ENCODE results near the gene NBEA.

NBEA gene

GRCh38 chr13:35514061-35514477 is 572.0 kb downstream of the NBEA start:
- WGBS = 90% methylated on average over 7 of the region's 7 CpGs
- Histone ChIP-seq H2BK120ac (ENCODE audit: low read depth, low read length) (no peak overlapping the region), H3K27ac (ENCODE audit: low read length, poor library complexity, severe bottlenecking) (no peak overlapping the region), H2AFZ (ENCODE audit: low read depth, low read length) (no peak overlapping the region), H3K14ac (ENCODE audit: low read length in 2 of 2) (no peak overlapping the region), H3K9me3 (ENCODE audit: control insufficient read depth, low read length) (no peaks in the 10 kb centered on the region), H3K27me3 (ENCODE audit: control insufficient read depth in 1 of 2, insufficient read depth in 1 of 2, low read length in 2 of 2) (no peaks in the 10 kb centered on the region), H4K8ac (ENCODE audit: low read length) (no peak overlapping the region), H2BK5ac (ENCODE audit: low read depth, low read length, poor library complexity, severe bottlenecking) (no peak overlapping the region), H2BK12ac (ENCODE audit: low read length in 2 of 2) (no peak overlapping the region), H3K4me3 (ENCODE audit: insufficient read depth in 1 of 2, low read depth in 1 of 2, low read length in 2 of 2) (no peak overlapping the region), H3K4ac (ENCODE audit: low read depth in 1 of 2, low read length in 2 of 2) (no peak overlapping the region), H3K23ac (ENCODE audit: low read length in 2 of 2) (no peak overlapping the region), H3K4me1 (ENCODE audit: control insufficient read depth, insufficient read depth, low read depth, low read length) (no peaks in the 10 kb centered on the region), H2BK15ac (ENCODE audit: low read depth, poor library complexity, severe bottlenecking) (no peak overlapping the region), H3K4me2 (ENCODE audit: low read length, poor library complexity, severe bottlenecking) (no peak overlapping the region), H3K79me1 (replicated peaks; ENCODE audit: low read length, poor library complexity, severe bottlenecking) (peaks cover 4% of the 10 kb centered on the region), H2AK5ac (ENCODE audit: low read length, severe bottlenecking) (no peak overlapping the region), H3K9ac (ENCODE audit: low read length) (no peak overlapping the region), H4K91ac (ENCODE audit: low read length) (no peak overlapping the region), H3K36me3 (ENCODE audit: control insufficient read depth in 1 of 2, insufficient read depth in 2 of 2, low read depth in 1 of 2, low read length in 2 of 2) (no peaks in the 10 kb centered on the region), H3K18ac (ENCODE audit: low read depth in 1 of 2, low read length in 2 of 2) (no peak overlapping the region)
- DNase-seq = no peak

DNA sequence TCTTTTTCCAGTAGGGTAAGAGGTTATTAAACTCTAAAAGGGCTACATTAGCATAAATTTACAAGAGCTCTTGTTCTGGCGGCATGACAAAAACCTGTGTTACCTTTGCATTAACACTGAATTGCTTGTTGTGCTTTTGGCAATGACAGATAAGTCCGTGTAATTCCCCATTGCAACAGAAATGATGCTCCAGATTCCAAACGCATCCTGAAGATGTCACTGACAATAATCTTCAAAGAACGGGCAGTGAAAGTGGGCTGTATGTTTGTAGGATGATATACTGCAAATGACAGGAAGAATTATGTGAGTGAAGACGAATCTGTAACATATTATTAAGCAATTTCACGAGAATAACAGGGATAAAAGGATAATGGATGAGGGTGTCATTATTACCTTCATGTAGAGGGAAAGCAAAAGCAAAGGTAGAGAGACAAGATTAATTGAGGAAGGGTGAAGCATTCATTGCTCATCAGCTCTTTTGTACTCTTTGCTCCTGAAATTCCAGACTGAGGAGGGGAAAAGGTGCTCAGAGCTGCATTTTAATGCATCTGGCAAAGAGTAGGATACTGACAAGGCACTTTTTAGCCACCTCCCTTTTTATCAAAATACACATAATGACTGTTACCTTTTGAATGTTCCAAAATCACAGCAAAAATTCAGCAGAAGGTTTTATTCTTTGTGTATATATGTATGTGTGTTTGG is 572.9 kb downstream of the NBEA start:
- Histone ChIP-seq H4K91ac (ENCODE audit: low read length) (no peak overlapping the region), H3K27ac (ENCODE audit: low read length, poor library complexity, severe bottlenecking) (no peak overlapping the region), H2AK5ac (ENCODE audit: low read length, severe bottlenecking) (no peak overlapping the region), H2BK5ac (ENCODE audit: low read depth, low read length, poor library complexity, severe bottlenecking) (no peak overlapping the region), H3K4me2 (ENCODE audit: low read length, poor library complexity, severe bottlenecking) (no peak overlapping the region), H3K9ac (ENCODE audit: low read length) (no peak overlapping the region), H3K4ac (ENCODE audit: low read depth in 1 of 2, low read length in 2 of 2) (no peak overlapping the region), H2BK15ac (ENCODE audit: low read depth, poor library complexity, severe bottlenecking) (no peak overlapping the region), H3K4me3 (ENCODE audit: insufficient read depth in 1 of 2, low read depth in 1 of 2, low read length in 2 of 2) (no peak overlapping the region), H3K14ac (ENCODE audit: low read length in 2 of 2) (no peak overlapping the region), H4K8ac (ENCODE audit: low read length) (no peak overlapping the region), H3K36me3 (ENCODE audit: control insufficient read depth in 1 of 2, insufficient read depth in 2 of 2, low read depth in 1 of 2, low read length in 2 of 2) (no peaks in the 10 kb centered on the region), H2AFZ (ENCODE audit: low read depth, low read length) (no peak overlapping the region), H3K4me1 (ENCODE audit: control insufficient read depth, insufficient read depth, low read depth, low read length) (no peaks in the 10 kb centered on the region), H3K18ac (ENCODE audit: low read depth in 1 of 2, low read length in 2 of 2) (no peak overlapping the region), H3K9me3 (ENCODE audit: control insufficient read depth, low read length) (no peaks in the 10 kb centered on the region), H3K79me1 (replicated peaks; ENCODE audit: low read length, poor library complexity, severe bottlenecking) (peaks cover 2% of the 10 kb centered on the region), H3K27me3 (ENCODE audit: control insufficient read depth in 1 of 2, insufficient read depth in 1 of 2, low read length in 2 of 2) (no peaks in the 10 kb centered on the region), H2BK12ac (ENCODE audit: low read length in 2 of 2) (no peak overlapping the region), H2BK120ac (ENCODE audit: low read depth, low read length) (no peak overlapping the region), H3K23ac (ENCODE audit: low read length in 2 of 2) (no peak overlapping the region)
- WGBS = 60% methylated on average over 6 of the region's 6 CpGs
- no peak for DNase-seq

DNA sequence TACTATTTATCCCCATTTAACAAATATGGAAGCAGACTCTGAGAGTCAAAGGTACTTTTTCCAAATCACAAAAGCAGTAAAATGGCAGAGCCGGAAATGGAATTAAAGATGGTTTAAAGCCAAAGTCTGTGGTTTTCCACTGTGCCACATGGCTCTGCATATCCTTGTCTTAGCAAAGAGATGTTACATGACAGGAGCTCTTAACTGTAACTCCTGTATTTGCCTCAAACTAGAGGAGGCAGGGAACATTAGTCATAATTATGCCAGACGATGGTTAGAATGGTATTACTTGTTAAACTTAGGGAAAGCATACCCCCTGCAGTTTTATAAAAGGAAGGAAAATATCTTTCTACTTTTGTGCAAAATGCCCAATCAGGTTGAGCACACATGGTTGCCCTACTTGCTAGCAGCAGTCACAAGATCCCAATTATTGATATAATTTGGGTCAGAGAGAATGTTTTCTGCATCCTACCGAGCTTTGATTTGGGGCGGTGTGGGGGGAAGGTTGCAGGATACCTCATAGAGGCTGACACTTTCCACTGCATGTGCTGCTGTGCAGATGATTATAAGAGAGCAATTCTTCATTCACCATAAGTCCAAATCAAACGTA is 576.4 kb downstream of the NBEA start:
- WGBS = 92% methylated on average over 4 of the region's 5 CpGs

DNA sequence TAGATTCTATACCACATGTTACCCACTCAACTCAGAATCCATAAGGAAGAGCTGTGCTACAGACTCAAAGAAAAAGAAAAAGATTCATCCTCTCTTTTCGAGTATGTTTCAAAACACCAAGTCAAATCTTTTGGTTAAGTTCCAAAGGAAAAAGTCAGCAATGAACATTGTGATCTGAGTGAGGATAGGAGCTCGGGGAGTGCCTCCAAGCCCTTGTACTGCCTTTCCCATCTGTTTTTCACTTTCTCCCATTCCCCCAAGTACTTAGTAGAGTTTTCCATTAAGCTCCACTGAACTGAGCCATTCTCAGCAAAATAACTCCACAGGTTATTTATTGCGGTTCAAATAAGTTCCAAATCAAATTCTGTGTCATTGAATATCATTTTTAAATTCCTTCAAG is 582.1 kb downstream of the NBEA start:
- no peak overlapping the region for H2BK12ac ChIP-seq (ENCODE audit: low read length in 2 of 2)
- H3K4me1 ChIP-seq (ENCODE audit: control insufficient read depth, insufficient read depth, low read depth, low read length) = peaks cover 3% of the 10 kb centered on the region
- peaks cover 0 to 7% of the 10 kb centered on the region in 2 experiments for H3K36me3 ChIP-seq (ENCODE audit: control insufficient read depth in 1 of 2, insufficient read depth in 2 of 2, low read depth in 1 of 2, low read length in 2 of 2)
- H3K79me1 ChIP-seq (replicated peaks; ENCODE audit: low read length, poor library complexity, severe bottlenecking) = no peaks in the 10 kb centered on the region
- no peak overlapping the region for H3K4ac ChIP-seq (ENCODE audit: low read depth in 1 of 2, low read length in 2 of 2)
- no peak overlapping the region for H2BK120ac ChIP-seq (ENCODE audit: low read depth, low read length)
- H4K91ac ChIP-seq (ENCODE audit: low read length) = no peak overlapping the region
- no peak overlapping the region for H2BK15ac ChIP-seq (ENCODE audit: low read depth, poor library complexity, severe bottlenecking)
- H2BK5ac ChIP-seq (ENCODE audit: low read depth, low read length, poor library complexity, severe bottlenecking) = no peak overlapping the region
- WGBS = 64% methylated on average over 2 of the region's 3 CpGs
- H3K9me3 ChIP-seq (ENCODE audit: control insufficient read depth, low read length) = no peaks in the 10 kb centered on the region
- no peak for DNase-seq
- H3K9ac ChIP-seq (ENCODE audit: low read length) = no peak overlapping the region
- no peak overlapping the region for H2AFZ ChIP-seq (ENCODE audit: low read depth, low read length)
- no peak overlapping the region for H3K18ac ChIP-seq (ENCODE audit: low read depth in 1 of 2, low read length in 2 of 2)
- H4K8ac ChIP-seq (ENCODE audit: low read length) = no peak overlapping the region
- H3K27me3 ChIP-seq (ENCODE audit: control insufficient read depth in 1 of 2, insufficient read depth in 1 of 2, low read length in 2 of 2) = no peaks in the 10 kb centered on the region
- H3K14ac ChIP-seq (ENCODE audit: low read length in 2 of 2) = no peak overlapping the region
- H3K23ac ChIP-seq (ENCODE audit: low read length in 2 of 2) = no peak overlapping the region
- no peak overlapping the region for H2AK5ac ChIP-seq (ENCODE audit: low read length, severe bottlenecking)
- no peak overlapping the region for H3K27ac ChIP-seq (ENCODE audit: low read length, poor library complexity, severe bottlenecking)
- no peak overlapping the region for H3K4me3 ChIP-seq (ENCODE audit: insufficient read depth in 1 of 2, low read depth in 1 of 2, low read length in 2 of 2)
- no peak overlapping the region for H3K4me2 ChIP-seq (ENCODE audit: low read length, poor library complexity, severe bottlenecking)

More for the DNA sequence above, 576.4 kb downstream of the NBEA start:
- H3K4me1 ChIP-seq (ENCODE audit: control insufficient read depth, insufficient read depth, low read depth, low read length) = no peaks in the 10 kb centered on the region
- no peak overlapping the region for H3K27ac ChIP-seq (ENCODE audit: low read length, poor library complexity, severe bottlenecking)
- H3K4me2 ChIP-seq (ENCODE audit: low read length, poor library complexity, severe bottlenecking) = no peak overlapping the region
- no peak overlapping the region for H2BK15ac ChIP-seq (ENCODE audit: low read depth, poor library complexity, severe bottlenecking)
- H4K91ac ChIP-seq (ENCODE audit: low read length) = no peak overlapping the region
- no peak overlapping the region for H4K8ac ChIP-seq (ENCODE audit: low read length)
- no peaks in the 10 kb centered on the region for H3K27me3 ChIP-seq (ENCODE audit: control insufficient read depth in 1 of 2, insufficient read depth in 1 of 2, low read length in 2 of 2)
- no peak for DNase-seq
- H3K36me3 ChIP-seq (ENCODE audit: control insufficient read depth in 1 of 2, insufficient read depth in 2 of 2, low read depth in 1 of 2, low read length in 2 of 2) = peaks cover 0 to 3% of the 10 kb centered on the region in 2 experiments
- H3K4me3 ChIP-seq (ENCODE audit: insufficient read depth in 1 of 2, low read depth in 1 of 2, low read length in 2 of 2) = no peak overlapping the region
- peaks cover 2% of the 10 kb centered on the region for H3K79me1 ChIP-seq (replicated peaks; ENCODE audit: low read length, poor library complexity, severe bottlenecking)
- no peak overlapping the region for H3K18ac ChIP-seq (ENCODE audit: low read depth in 1 of 2, low read length in 2 of 2)
- H3K9me3 ChIP-seq (ENCODE audit: control insufficient read depth, low read length) = no peaks in the 10 kb centered on the region
- H3K23ac ChIP-seq (ENCODE audit: low read length in 2 of 2) = no peak overlapping the region
- no peak overlapping the region for H2AK5ac ChIP-seq (ENCODE audit: low read length, severe bottlenecking)
- H2BK12ac ChIP-seq (ENCODE audit: low read length in 2 of 2) = no peak overlapping the region
- no peak overlapping the region for H2BK120ac ChIP-seq (ENCODE audit: low read depth, low read length)
- H2AFZ ChIP-seq (ENCODE audit: low read depth, low read length) = no peak overlapping the region
- no peak overlapping the region for H3K14ac ChIP-seq (ENCODE audit: low read length in 2 of 2)
- H3K9ac ChIP-seq (ENCODE audit: low read length) = no peak overlapping the region
- H2BK5ac ChIP-seq (ENCODE audit: low read depth, low read length, poor library complexity, severe bottlenecking) = no peak overlapping the region
- no peak overlapping the region for H3K4ac ChIP-seq (ENCODE audit: low read depth in 1 of 2, low read length in 2 of 2)

Measured in mesenchymal stem cell (in vitro differentiated cells and primary cell).